ENCODE measurements around the gene PLAC1. TPM values are rescaled to one million over a fixed set of nuclear protein-coding genes. Genes with fewer than 3 reads are reported as not detected.

PLAC1 gene
- total RNA-seq, 1 donor from 2014 or later = 14.5 TPM

DNA sequence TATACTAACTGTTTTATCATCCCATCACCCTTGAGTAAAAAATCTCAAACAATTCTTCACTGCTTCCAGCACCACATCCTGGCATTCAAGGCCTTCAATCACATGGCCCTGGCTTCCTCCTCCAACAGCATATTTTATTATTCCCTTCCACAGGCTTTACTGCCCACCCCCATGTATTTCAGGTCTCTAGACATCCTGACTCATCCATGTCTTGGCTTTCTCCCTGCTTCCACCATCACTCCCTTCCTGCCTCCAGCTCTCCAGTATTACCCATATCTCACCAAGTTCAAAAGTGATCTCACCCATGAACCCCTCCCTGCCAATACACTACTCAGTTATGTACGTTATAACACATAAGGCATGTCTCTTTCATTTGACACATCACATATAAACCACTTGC is 34.7 kb upstream of the PLAC1 start:
- no peak for DNase-seq (ENCODE audit: low spot score in 2 of 2, unreplicated experiment in 2 of 2)
- no peak for TF ChIP-seq CTCF (IDR thresholded peaks at IDR 0.05; ENCODE audit: unreplicated experiment)
- peaks cover 18% of the 10 kb centered on the region for H3K9me3 Mint-ChIP-seq
- no peaks in the 10 kb centered on the region for H3K27me3 Mint-ChIP-seq (ENCODE audit: low read depth)
- no peak overlapping the region for H3K27ac Mint-ChIP-seq
- H3K4me1 Mint-ChIP-seq = peaks cover 25% of the 10 kb centered on the region
- no peaks in the 10 kb centered on the region for H3K36me3 Mint-ChIP-seq
- no peak overlapping the region for H3K4me3 Mint-ChIP-seq

DNA sequence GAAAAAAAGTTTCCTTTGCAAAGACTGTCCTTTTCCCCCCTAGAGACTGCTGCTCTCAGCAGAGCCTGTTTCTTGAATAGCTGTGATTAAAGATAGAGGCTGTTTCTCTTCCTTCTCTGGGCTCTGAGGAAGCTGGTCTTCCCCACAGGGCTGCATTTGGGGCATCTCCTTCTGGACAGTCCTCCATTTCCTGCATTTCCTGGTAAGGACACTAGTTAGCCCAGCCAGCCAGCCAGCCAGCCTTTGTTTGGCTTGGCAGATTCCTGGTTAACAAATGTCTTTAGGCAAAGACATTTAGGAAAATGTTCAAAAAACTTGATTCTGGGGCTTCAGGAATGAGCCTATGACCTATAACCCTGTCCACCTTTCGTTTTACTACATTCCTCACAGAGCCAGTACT is 34.0 kb upstream of the PLAC1 start:
- Mint-ChIP-seq H3K4me3 (no peak overlapping the region), H3K27ac (no peak overlapping the region)

GRCh38 chrX:134691453-134691852 is 33.2 kb upstream of the PLAC1 start:
- peaks cover 25% of the 10 kb centered on the region for H3K4me1 Mint-ChIP-seq
- no peaks in the 10 kb centered on the region for H3K36me3 Mint-ChIP-seq
- H3K27me3 Mint-ChIP-seq (ENCODE audit: low read depth) = no peaks in the 10 kb centered on the region
- TF ChIP-seq CTCF (IDR thresholded peaks at IDR 0.05; ENCODE audit: unreplicated experiment) = no peak
- no peak for DNase-seq (ENCODE audit: low spot score in 2 of 2, unreplicated experiment in 2 of 2)
- H3K4me3 Mint-ChIP-seq = no peak overlapping the region
- H3K27ac Mint-ChIP-seq = no peak overlapping the region
- peaks cover 18% of the 10 kb centered on the region for H3K9me3 Mint-ChIP-seq

More for the DNA sequence above, 34.0 kb upstream of the PLAC1 start:
- Mint-ChIP-seq H3K9me3 (peaks cover 18% of the 10 kb centered on the region), H3K36me3 (no peaks in the 10 kb centered on the region), H3K27me3 (ENCODE audit: low read depth) (no peaks in the 10 kb centered on the region), H3K4me1 (peaks cover 25% of the 10 kb centered on the region)
- no peak for DNase-seq (ENCODE audit: low spot score in 2 of 2, unreplicated experiment in 2 of 2)
- no peak for TF ChIP-seq CTCF (IDR thresholded peaks at IDR 0.05; ENCODE audit: unreplicated experiment)

GRCh38 chrX:134688839-134689238 is 30.6 kb upstream of the PLAC1 start:
- DNase-seq (ENCODE audit: low spot score in 2 of 2, unreplicated experiment in 2 of 2) = no peak
- H3K4me3 Mint-ChIP-seq = no peak overlapping the region
- peaks cover 39% of the 10 kb centered on the region for H3K9me3 Mint-ChIP-seq
- no peaks in the 10 kb centered on the region for H3K27me3 Mint-ChIP-seq (ENCODE audit: low read depth)
- peaks cover 15% of the 10 kb centered on the region for H3K4me1 Mint-ChIP-seq
- no peak overlapping the region for H3K27ac Mint-ChIP-seq
- no peaks in the 10 kb centered on the region for H3K36me3 Mint-ChIP-seq
- no peak for TF ChIP-seq CTCF (IDR thresholded peaks at IDR 0.05; ENCODE audit: unreplicated experiment)

DNA sequence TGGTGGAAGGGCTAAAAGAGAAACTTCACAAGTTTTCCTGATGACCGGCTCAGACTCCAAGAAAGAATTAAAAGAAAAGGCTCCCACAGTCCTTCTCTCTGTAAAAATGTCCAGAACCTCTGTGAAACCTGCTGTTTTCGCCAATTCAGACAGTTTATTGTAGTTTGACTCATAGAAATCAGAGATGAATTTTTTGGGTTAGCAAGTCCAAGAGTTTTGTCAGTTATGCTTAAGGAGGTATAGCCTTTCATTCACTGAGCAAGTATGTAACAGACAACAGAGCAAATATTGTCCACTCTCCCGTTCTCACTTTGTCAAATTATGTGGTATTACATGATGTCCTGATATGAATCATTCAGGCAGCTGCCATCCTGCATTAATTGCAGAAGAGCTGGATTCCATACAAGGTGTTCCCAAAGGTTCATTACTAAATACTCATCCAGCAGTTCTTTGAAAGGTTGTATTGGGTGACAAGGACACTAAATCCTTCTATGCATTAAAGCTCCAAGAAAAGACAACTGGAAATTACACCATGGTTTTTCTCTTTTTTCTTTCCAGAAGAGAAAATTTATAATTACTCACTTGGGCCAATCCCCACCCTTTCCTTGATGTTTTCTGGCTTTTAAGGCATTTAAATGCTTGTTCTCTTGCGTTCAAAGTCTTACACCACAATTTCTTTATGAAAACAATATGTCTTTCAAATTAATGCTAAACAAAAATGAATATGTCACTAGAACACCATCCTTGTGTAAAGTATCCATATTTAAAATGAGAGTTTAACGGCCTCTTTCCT is 30.0 kb upstream of the PLAC1 start:
- no peak for TF ChIP-seq CTCF (IDR thresholded peaks at IDR 0.05; ENCODE audit: unreplicated experiment)
- Mint-ChIP-seq H3K27ac (no peak overlapping the region), H3K36me3 (no peaks in the 10 kb centered on the region), H3K4me3 (no peak overlapping the region), H3K27me3 (ENCODE audit: low read depth) (no peaks in the 10 kb centered on the region), H3K9me3 (peaks cover 37% of the 10 kb centered on the region), H3K4me1 (peaks cover 12% of the 10 kb centered on the region)
- no peak for DNase-seq (ENCODE audit: low spot score in 2 of 2, unreplicated experiment in 2 of 2)
